H9 (cell line): Measurements from ENCODE around the gene WNT3. TPM values are rescaled to one million over a fixed set of nuclear protein-coding genes. Genes with fewer than 3 reads are reported as not detected.

Source experiments
- DNase-seq: peaks from one replicate; pipeline ENCODE4 v3.0.0-alpha.2; 2017
- H2AFZ ChIP-seq: one replicate; pipeline ENCODE4 v1.6.1; 2013; ENCODE audit warnings: mild to moderate bottlenecking, low read length, control low read depth, moderate library complexity
- H2AK5ac ChIP-seq: 2 replicates; pipeline ENCODE4 v1.6.1; 2013; ENCODE audit warnings: low read length, control low read depth, mixed read lengths; ENCODE audit not compliant: insufficient read length
- H2BK120ac ChIP-seq: one replicate; pipeline ENCODE4 v1.6.1; 2013; ENCODE audit warnings: low read depth, mild to moderate bottlenecking, low read length, control low read depth, inconsistent platforms; ENCODE audit not compliant: poor library complexity, severe bottlenecking
- H2BK12ac ChIP-seq: 2 replicates; pipeline ENCODE4 v1.6.1; 2013; ENCODE audit warnings: low read length, control low read depth, mixed read lengths, low read depth; ENCODE audit not compliant: insufficient read length
- H2BK15ac ChIP-seq: 2 replicates; pipeline ENCODE4 v1.6.1; 2013; ENCODE audit warnings: low read depth, low read length, control low read depth
- H2BK20ac ChIP-seq: one replicate; pipeline ENCODE4 v1.6.1; 2013; ENCODE audit warnings: low read depth, mild to moderate bottlenecking, low read length, control low read depth, inconsistent platforms; ENCODE audit not compliant: poor library complexity, severe bottlenecking
- H2BK5ac ChIP-seq: 2 replicates; pipeline ENCODE4 v1.6.1; 2013; ENCODE audit warnings: low read length, control low read depth, mixed read lengths; ENCODE audit not compliant: insufficient read length
- H3K14ac ChIP-seq: 2 replicates; pipeline ENCODE4 v1.6.1; 2013; ENCODE audit warnings: low read length, control low read depth; ENCODE audit not compliant: insufficient read depth
- H3K18ac ChIP-seq: 2 replicates; pipeline ENCODE4 v1.6.1; 2013; ENCODE audit warnings: low read depth, mild to moderate bottlenecking, mixed read lengths, low read length, control low read depth; ENCODE audit not compliant: insufficient read length
- H3K23ac ChIP-seq: 2 replicates; pipeline ENCODE4 v1.6.1; 2013; ENCODE audit warnings: low read length, control low read depth, mixed read lengths, low read depth; ENCODE audit not compliant: insufficient read length
- H3K23me2 ChIP-seq: 2 replicates; pipeline ENCODE4 v1.6.1; 2013; ENCODE audit warnings: low read depth, mild to moderate bottlenecking, mixed read lengths, low read length, control low read depth; ENCODE audit not compliant: insufficient read length, poor library complexity, severe bottlenecking
- H3K27ac ChIP-seq: 2 replicates; pipeline ENCODE4 v1.5.1; 2013; ENCODE audit warnings: low read length, control low read depth, mixed read lengths, low read depth; ENCODE audit not compliant: insufficient read length
- H3K27me3 ChIP-seq: 2 replicates; pipeline ENCODE4 v1.6.1; 2013; ENCODE audit warnings: low read length, control low read depth, inconsistent platforms; ENCODE audit not compliant: insufficient read depth
- H3K4ac ChIP-seq: 2 replicates; pipeline ENCODE4 v1.6.1; 2013; ENCODE audit warnings: low read depth, mild to moderate bottlenecking, control low read depth, inconsistent platforms, low read length, moderate library complexity
- H3K4me1 ChIP-seq: 2 replicates; pipeline ENCODE4 v1.6.1; 2013; ENCODE audit warnings: low read length, control low read depth, inconsistent platforms; ENCODE audit not compliant: insufficient read depth
- H3K4me2 ChIP-seq: 2 replicates; pipeline ENCODE4 v1.6.1; 2013; ENCODE audit warnings: low read length, control low read depth, mixed read lengths; ENCODE audit not compliant: insufficient read length, insufficient read depth
- H3K56ac ChIP-seq: 2 replicates; pipeline ENCODE4 v1.6.1; 2013; ENCODE audit warnings: low read depth, mild to moderate bottlenecking, mixed read lengths, low read length, control low read depth; ENCODE audit not compliant: insufficient read length
- H3K79me1 ChIP-seq: 2 replicates; pipeline ENCODE4 v1.6.1; 2013; ENCODE audit warnings: low read depth, mild to moderate bottlenecking, moderate library complexity, low read length, control low read depth, inconsistent platforms; ENCODE audit not compliant: insufficient read depth, poor library complexity, severe bottlenecking
- H3K79me2 ChIP-seq: 2 replicates; pipeline ENCODE4 v1.6.1; 2013; ENCODE audit warnings: low read length, control low read depth, inconsistent platforms; ENCODE audit not compliant: insufficient read depth
- H3K9ac ChIP-seq: 2 replicates; pipeline ENCODE4 v1.6.1; 2013; ENCODE audit warnings: low read length, control low read depth, mixed read lengths; ENCODE audit not compliant: insufficient read length; ENCODE audit errors: extremely low read depth
- H3K9me3 ChIP-seq: one replicate; pipeline ENCODE4 v1.6.1; 2013; ENCODE audit warnings: low read depth, low read length, inconsistent platforms; ENCODE audit not compliant: control insufficient read depth
- H3T11ph ChIP-seq: one replicate; pipeline ENCODE4 v1.6.1; 2013; ENCODE audit warnings: mild to moderate bottlenecking, low read length, control low read depth, inconsistent platforms
- H4K20me1 ChIP-seq: one replicate; pipeline ENCODE4 v1.6.1; 2013; ENCODE audit not compliant: control insufficient read depth, insufficient read length, insufficient read depth
- H4K5ac ChIP-seq: 2 replicates; pipeline ENCODE4 v1.6.1; 2013; ENCODE audit warnings: low read depth, mild to moderate bottlenecking, mixed read lengths, low read length, control low read depth; ENCODE audit not compliant: insufficient read length
- H4K8ac ChIP-seq: replicated peaks from 2 replicates; pipeline ENCODE4 v1.6.1; 2013; ENCODE audit warnings: low read length, control low read depth, mixed read lengths, low read depth; ENCODE audit not compliant: insufficient read length
- H4K91ac ChIP-seq: 2 replicates; pipeline ENCODE4 v1.6.1; 2013; ENCODE audit warnings: low read depth, mild to moderate bottlenecking, moderate library complexity, mixed read lengths, low read length, control low read depth; ENCODE audit not compliant: insufficient read length
- H3K27ac Mint-ChIP-seq, 3 experiments: 2 replicates in 2 of 3; 3 replicates in 1 of 3; pipeline ENCODE4 v1.8.0; 2020 to 2021; ENCODE audit warnings: mixed read lengths in 3 of 3, mild to moderate bottlenecking in 1 of 3, moderate library complexity in 1 of 3
- H3K27me3 Mint-ChIP-seq: 2 replicates; pipeline ENCODE4 v1.8.0; 2021; ENCODE audit warnings: low read depth, mild to moderate bottlenecking, moderate library complexity, mixed read lengths
- H3K36me3 Mint-ChIP-seq, 3 experiments: 2 replicates in 2 of 3; 3 replicates in 1 of 3; pipeline ENCODE4 v1.8.0; 2020 to 2021; ENCODE audit warnings: low read depth in 3 of 3, mixed read lengths in 3 of 3; ENCODE audit not compliant: insufficient read depth in 1 of 3
- H3K4me1 Mint-ChIP-seq, 2 experiments: 2 replicates each; pipeline ENCODE4 v1.8.0; 2020; ENCODE audit warnings: mixed read lengths in 2 of 2
- H3K4me3 Mint-ChIP-seq, 2 experiments: 2 replicates in 1 of 2; 3 replicates in 1 of 2; pipeline ENCODE4 v1.8.0; 2020 to 2021; ENCODE audit warnings: mild to moderate bottlenecking in 2 of 2, mixed read lengths in 2 of 2, moderate library complexity in 1 of 2
- H3K9me3 Mint-ChIP-seq, 2 experiments: 2 replicates in 1 of 2; 3 replicates in 1 of 2; pipeline ENCODE4 v1.8.0; 2020; ENCODE audit warnings: mild to moderate bottlenecking in 2 of 2, mixed read lengths in 2 of 2, moderate library complexity in 1 of 2
- WGBS: extraction: QIAGEN DNeasy Blood & Tissue Kit; methylation state at CpG from one replicate; pipeline ENCODE4 v1.1.7; 2013; ENCODE audit warnings: missing lambda C conversion rate, low lambda C conversion rate, mixed read lengths; ENCODE audit not compliant: insufficient read length; ENCODE audit errors: extremely low coverage; 5-methylcytosine and 5-hydroxymethylcytosine counted together
- total RNA-seq: library from RNA; stranded (reverse); gene quantifications from 2 replicates; pipeline ENCODE4 v1.2.1, GENCODE V29; 2021
- TF ChIP-seq, protein P1 (sequence below): fragments of 200-600 bp; sonication (generic); conservative IDR thresholded peaks from 3 replicates; pipeline ENCODE4 v1.8.0; 2021; ENCODE audit warnings: antibody characterized with exemption, mild to moderate bottlenecking

Gene WNT3
- total RNA-seq, 1 experiment from 2014 or later: 22.4 TPM

- Histone ChIP-seq H3T11ph (no peak overlapping the region), H3K4ac (no peak overlapping the region), H3K27me3 (no peaks in the 10 kb centered on the region), H2BK12ac (no peak overlapping the region), H2BK120ac (no peak overlapping the region), H3K79me1 (no peaks in the 10 kb centered on the region), H3K4me1 (no peaks in the 10 kb centered on the region), H3K14ac (no peak overlapping the region), H4K8ac (no peak overlapping the region), H2BK5ac (no peak overlapping the region), H4K91ac (no peak overlapping the region), H3K4me2 (no peak overlapping the region), H3K9me3 (no peaks in the 10 kb centered on the region), H3K79me2 (no peaks in the 10 kb centered on the region), H4K5ac (no peak overlapping the region), H3K18ac (no peak overlapping the region), H2BK20ac (no peak overlapping the region), H3K23me2 (no peaks in the 10 kb centered on the region), H3K23ac (no peak overlapping the region), H3K27ac (no peak overlapping the region), H2BK15ac (no peak overlapping the region), H3K9ac (no peak overlapping the region), H2AK5ac (no peak overlapping the region), H3K56ac (no peak overlapping the region), H4K20me1 (no peaks in the 10 kb centered on the region), H2AFZ (no peak overlapping the region)
- Mint-ChIP-seq H3K27me3 (no peaks in the 10 kb centered on the region; the same call in 1 of the 2 replicates), H3K9me3 (no peaks in the 10 kb centered on the region), H3K36me3 (no peaks in the 10 kb centered on the region; a peak in 1 of 7 replicates), H3K27ac (no peak overlapping the region), H3K4me3 (no peak overlapping the region), H3K4me1 (peaks cover 29 to 30% of the 10 kb centered on the region in 2 experiments)
- TF ChIP-seq, protein P1, sequence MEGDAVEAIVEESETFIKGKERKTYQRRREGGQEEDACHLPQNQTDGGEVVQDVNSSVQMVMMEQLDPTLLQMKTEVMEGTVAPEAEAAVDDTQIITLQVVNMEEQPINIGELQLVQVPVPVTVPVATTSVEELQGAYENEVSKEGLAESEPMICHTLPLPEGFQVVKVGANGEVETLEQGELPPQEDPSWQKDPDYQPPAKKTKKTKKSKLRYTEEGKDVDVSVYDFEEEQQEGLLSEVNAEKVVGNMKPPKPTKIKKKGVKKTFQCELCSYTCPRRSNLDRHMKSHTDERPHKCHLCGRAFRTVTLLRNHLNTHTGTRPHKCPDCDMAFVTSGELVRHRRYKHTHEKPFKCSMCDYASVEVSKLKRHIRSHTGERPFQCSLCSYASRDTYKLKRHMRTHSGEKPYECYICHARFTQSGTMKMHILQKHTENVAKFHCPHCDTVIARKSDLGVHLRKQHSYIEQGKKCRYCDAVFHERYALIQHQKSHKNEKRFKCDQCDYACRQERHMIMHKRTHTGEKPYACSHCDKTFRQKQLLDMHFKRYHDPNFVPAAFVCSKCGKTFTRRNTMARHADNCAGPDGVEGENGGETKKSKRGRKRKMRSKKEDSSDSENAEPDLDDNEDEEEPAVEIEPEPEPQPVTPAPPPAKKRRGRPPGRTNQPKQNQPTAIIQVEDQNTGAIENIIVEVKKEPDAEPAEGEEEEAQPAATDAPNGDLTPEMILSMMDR: no peak
- no CpG with 5 or more reads among the region's 1 CpG for WGBS
- no peak for DNase-seq
Measured at GRCh38 chr17:46733837-46734475, 84.5 kb downstream of the WNT3 start.
